NB4 (cell line): ENCODE results near the gene SYT3.
"Not testable (repeated sequence)": the region's sequence is repeated elsewhere in the genome, so short reads cannot be mapped to it uniquely, and the experiment has no call there.

Experiments
- DNase-seq: peaks from one replicate; pipeline ENCODE4 v3.0.0; 2010; ENCODE audit warnings: low read depth
- H3K4me3 ChIP-seq: one replicate; pipeline ENCODE4 v1.5.1; 2011; ENCODE audit warnings: mild to moderate bottlenecking, low read depth, low read length, moderate library complexity
- CTCF ChIP-seq: IDR thresholded peaks from one replicate; pipeline ENCODE4 v1.5.1; 2012; ENCODE audit warnings: low read depth, low read length
- MYC ChIP-seq: IDR thresholded peaks from 2 replicates; pipeline ENCODE4 v1.6.1; 2011; ENCODE audit warnings: low read depth, low read length
- POLR2A ChIP-seq: IDR thresholded peaks from 2 replicates; pipeline ENCODE4 v1.6.1; 2011; ENCODE audit warnings: mild to moderate bottlenecking; ENCODE audit not compliant: insufficient read length; ENCODE audit errors: extremely low read depth
- TF ChIP-seq, protein P1 (sequence below): IDR thresholded peaks from 2 replicates; pipeline ENCODE4 v1.6.1; 2011; ENCODE audit warnings: low read depth, low read length

The SYT3 gene

DNA sequence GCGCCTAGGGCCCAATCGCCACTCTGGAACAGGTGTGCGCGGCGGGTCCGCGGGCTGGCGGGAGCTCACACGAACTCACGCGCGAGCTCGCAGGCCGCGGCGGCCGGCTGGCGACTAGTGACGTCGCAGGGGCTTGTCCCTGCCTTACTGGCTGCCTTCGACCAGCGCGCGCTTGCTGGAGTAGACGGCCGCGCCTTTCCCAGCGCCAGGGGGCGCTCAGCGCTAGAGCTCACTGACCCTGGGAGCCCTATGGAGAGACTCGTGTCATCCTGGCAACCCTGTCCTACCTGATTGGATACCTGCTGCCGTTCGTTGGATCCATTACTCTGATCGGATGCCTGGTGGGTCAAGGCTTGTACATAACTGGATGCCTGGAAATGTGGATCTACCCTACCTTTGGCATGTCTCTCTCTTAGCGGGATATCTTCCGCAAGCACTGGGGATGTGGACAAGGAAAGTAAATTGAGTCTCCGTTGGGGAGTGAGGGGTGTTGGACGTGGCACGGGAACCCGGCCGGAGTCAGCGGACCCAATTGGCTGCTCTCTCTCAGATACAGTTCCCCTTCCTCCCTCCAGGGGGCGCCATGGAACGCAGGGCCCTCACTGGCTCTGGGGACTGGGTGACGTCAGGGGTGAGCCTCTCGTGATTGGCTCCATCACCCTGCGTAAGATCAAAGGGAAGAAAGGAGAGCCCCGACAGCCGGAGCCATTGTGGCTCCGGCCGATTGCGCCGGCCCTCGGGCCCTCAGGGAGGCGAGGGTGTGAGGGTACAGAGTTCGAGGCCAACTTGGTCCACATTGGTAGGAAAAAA, 35.2 kb downstream of the SYT3 start:
- not testable (repeated sequence) for H3K4me3 ChIP-seq
- peak; percentile 8 for DNase-seq

GRCh38 chr19:50602935-50603334, 36.7 kb downstream of the SYT3 start:
- DNase-seq, result no peak
- no peak for TF ChIP-seq CTCF
- no peak for TF ChIP-seq POLR2A
- TF ChIP-seq MYC, result no peak
- TF ChIP-seq, protein P1, sequence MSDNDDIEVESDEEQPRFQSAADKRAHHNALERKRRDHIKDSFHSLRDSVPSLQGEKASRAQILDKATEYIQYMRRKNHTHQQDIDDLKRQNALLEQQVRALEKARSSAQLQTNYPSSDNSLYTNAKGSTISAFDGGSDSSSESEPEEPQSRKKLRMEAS, result no peak

More for the DNA sequence above, 35.2 kb downstream of the SYT3 start:
- peak; percentile 7 for TF ChIP-seq CTCF

GRCh38 chr19:50602496-50602895, 37.2 kb downstream of the SYT3 start:
- DNase-seq, result no peak
- TF ChIP-seq MYC (no peak), CTCF (no peak), POLR2A (no peak)
- TF ChIP-seq, protein P1, result no peak
- no peak overlapping the region for H3K4me3 ChIP-seq

More at GRCh38 chr19:50602935-50603334, 36.7 kb downstream of the SYT3 start:
- no peak overlapping the region for H3K4me3 ChIP-seq

GRCh38 chr19:50602089-50602422, 37.6 kb downstream of the SYT3 start:
- no peak overlapping the region for H3K4me3 ChIP-seq
- TF ChIP-seq POLR2A, result no peak
- no peak for TF ChIP-seq MYC
- TF ChIP-seq, protein P1, result no peak
- TF ChIP-seq CTCF, result no peak
- DNase-seq, result no peak

DNA sequence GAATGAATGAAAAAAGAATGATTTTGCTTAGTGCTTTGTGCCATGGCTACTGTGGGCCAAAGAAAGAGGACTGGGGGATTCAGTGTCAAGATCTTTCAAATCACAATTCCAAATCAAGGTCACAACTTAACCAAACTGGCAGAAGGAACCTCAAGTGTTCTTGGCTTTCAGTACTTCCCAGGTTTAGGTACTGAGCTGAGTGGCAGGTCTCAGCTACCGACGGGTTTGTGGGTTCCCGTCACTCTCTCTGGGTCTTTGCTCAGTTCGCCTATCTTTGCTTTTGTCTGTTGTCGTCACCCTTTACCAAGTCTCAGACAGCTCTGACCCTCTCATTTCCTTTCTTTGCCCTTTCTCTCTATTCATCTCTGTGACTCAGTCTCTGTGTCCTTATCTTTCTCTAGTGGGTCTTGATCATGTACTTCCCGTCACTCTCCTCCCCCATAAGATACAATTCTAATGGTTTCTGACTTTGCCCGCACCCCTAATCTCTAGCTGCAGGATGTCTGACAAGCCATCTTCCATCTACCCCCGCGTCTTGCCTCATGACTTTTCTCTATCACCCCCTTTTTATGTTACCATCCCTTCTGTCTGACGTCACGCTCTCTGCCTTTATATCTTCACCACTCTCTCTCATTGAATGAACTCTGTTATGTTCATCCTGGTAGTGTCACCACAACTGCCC, 38.1 kb downstream of the SYT3 start:
- TF ChIP-seq, protein P1, result no peak
- TF ChIP-seq POLR2A (no peak), CTCF (no peak), MYC (no peak)
- no peak overlapping the region for H3K4me3 ChIP-seq
- DNase-seq, result no peak
